Stimulated activated CD8-positive, alpha-beta memory T cell treated with anti-CD3 and anti-CD28 coated beads, Interleukin-15, amount 100 ng/mL, for 1 hour (primary cell): Measurements from ENCODE around the gene NT5DC2.

Experiments used
- DNase-seq: peaks from one replicate; pipeline ENCODE4 v3.0.0-alpha.2; 2020; ENCODE audit warnings: low read depth

The NT5DC2 gene

DNA sequence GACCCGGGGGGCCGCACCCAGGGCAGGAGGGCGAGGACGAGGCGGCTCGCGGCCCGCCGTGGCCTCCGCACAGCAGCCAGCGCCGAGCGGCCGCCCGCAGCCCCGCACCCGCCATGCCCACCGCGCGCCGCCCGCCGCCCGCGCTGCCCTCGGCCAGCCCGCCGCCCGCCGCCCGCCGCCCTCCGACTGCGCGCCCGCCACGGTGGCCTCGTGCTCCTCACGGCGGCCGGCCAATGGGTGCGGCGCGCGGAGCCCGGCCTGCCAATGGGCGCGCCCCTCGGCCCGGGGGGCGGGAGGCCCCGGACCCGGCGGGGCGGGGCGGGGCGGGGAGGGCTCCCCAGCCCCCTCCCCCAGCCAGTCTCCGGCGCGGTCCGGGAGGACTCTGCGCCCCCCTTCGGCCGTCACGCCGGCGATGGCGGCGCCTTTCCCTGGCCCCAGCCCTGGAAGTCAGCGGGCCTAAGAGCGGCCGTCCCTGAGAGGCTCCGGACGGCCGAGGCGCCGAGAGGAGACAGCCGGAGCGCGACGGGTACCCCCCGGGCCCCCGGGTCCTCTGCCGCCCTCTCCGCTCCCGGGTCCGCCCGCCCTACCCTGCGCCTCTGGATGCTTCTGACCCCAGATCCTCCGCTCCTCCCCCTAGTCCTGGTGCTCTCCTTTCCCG lies at the start of gene NT5DC2:
Gene NT5DC2, minus strand, starts transcription at position 235 of the 658 bp plus-strand sequence. Its CDS starts 120 bp downstream, at position 115.
- no peak for DNase-seq

DNA sequence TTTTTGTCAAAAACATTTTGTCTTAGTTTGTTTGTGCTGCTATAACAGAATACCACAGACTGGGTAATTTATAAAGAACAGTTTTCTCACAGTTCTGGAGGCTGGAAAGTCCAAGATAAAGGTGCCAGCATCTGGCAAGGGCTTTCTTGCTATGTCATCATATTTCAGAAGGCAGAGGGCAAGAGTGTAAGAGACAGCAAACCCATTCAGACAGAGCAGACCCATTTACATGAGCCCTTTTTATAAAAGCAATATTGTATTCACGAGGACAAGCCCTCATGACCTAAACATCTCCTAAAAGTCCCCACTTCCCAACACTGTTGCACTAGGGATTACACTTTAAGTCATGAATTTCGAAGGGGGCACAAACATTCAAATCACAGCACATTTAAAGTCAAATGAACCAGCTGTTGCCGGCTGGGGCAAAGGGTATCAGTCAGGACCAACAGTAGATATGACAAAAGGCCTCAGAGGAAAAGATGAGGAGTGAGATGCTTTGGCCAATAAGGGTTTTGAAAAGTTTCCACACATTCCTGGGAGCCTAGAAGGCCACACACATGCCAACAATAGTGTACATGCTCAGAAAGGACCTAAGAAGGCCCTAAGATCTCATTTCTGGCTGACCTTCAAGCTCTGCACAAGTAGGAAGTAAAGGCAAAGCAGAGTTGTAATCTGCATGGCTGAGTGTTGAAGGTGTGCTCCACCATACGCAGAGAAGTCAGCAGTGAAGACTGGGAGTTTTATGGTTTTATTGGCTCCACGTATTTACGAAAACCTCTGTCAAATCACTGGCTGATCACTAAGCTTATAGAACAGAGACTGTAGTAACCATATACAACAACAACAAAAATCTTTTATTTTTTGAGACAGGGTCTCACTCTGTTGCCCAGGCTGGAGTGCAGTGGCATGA lies 40.7 kb upstream of the NT5DC2 start:
- DNase-seq = no peak

DNA sequence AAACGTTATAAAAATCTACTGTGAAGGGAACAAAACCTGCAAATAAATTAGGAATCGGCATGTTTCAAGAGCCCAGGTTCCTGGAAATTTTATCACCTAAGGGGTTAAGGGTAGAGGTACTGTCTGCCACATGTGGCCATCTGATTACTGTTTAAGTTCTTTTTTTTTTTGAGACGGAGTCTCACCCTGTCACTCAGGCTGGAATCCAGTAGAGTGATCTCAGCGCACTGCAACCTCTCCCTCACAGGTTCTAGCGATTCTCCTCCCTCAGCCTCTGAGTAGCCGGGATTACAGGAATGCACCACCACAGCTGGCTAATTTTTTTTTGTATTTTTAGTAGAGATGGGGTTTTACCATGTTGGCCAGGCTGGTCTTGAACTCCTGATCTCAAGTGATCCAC lies 38.6 kb upstream of the NT5DC2 start:
- DNase-seq = no peak

- DNase-seq = no peak
These were observed 36.4 kb upstream of the NT5DC2 start for GRCh38 chr3:52570076-52570475.

DNA sequence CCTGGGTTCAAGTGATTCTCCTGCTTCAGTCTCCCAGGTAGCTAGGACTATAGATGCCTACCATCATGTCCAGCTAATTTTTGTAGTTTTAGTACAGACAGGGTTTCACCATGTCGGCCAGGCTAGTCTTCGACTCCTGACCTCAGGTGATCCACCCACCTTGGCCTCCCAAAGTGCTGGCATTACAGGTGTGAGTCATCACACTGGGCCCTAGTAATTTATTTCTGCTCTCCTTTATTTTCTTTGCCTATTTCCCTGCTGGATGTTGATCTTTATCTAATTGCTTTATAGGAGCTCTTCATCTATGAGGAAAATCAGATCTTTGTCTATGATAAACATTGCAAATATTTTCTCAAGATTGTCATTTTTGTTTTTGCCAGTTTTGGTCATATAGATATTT lies 34.4 kb upstream of the NT5DC2 start:
- DNase-seq = no peak

DNA sequence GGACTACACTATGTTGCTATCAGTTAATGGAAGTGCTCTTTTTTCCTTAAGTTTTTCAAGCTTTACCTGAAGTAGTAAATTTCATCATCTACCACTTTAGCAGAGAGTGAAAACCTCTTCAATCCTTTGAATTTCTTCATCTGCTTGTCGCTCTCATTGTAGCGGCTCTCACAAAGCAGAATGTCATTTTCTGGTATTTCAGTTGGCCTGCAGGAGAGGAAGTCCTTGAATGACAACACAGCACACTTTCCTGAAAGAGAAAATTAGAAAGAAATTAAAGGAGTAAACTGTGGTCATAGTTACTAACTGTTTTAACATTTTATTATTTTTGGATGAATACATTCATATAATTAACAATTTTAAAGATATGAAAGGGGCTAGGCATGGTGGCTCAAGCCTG lies 30.3 kb upstream of the NT5DC2 start:
- no peak for DNase-seq

DNA sequence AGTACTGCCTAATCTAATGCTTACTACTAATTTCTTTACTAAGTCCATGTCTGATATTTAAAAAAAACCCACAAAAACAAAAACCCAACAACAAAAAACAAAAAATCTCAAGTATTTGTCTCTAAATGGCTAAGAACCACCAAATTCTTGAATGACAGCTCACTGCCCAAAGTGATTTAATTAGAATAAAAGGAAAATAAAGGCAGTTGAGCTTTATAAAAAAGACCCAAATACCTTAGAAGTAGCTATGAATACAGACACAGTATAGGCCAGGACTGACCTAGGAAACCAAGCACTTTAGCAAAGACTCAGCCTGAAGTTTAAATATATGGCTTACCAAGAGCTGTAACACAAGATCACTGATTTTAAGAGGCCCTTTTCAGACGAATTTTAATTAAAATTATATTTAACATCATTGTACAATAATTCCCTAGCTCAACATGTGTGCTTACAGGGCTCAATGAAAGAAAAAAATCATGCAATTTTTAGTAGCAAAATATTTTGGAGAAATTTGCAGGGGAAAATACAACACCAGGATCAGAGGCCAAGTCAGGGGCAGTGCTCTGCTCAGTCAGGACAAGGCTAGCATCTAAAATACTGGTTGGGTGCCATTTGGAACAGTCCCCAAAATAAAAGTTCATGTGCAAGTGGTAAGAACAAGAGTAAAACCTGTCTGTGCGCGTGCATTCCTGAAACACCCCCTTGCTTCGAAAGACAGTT lies 27.5 kb upstream of the NT5DC2 start:
- DNase-seq = no peak

DNA sequence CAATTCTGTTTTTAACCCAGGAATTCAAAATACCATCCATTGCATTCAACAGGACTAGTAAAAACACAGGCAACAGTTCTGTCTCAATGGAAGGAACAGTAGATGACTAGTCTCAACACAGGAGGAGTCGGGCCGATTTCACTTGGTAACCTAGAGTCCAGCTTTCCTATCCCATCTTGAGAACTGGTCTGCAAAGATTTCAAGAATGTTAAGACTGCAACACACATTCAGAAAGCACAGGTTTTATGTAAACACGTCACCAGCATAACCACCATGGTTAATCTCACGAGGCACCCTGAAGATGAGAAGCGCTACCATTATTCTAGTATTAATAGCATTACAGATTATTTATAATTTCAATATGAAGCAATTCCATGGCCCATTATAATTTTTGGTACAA lies 24.8 kb upstream of the NT5DC2 start:
- no peak for DNase-seq

DNA sequence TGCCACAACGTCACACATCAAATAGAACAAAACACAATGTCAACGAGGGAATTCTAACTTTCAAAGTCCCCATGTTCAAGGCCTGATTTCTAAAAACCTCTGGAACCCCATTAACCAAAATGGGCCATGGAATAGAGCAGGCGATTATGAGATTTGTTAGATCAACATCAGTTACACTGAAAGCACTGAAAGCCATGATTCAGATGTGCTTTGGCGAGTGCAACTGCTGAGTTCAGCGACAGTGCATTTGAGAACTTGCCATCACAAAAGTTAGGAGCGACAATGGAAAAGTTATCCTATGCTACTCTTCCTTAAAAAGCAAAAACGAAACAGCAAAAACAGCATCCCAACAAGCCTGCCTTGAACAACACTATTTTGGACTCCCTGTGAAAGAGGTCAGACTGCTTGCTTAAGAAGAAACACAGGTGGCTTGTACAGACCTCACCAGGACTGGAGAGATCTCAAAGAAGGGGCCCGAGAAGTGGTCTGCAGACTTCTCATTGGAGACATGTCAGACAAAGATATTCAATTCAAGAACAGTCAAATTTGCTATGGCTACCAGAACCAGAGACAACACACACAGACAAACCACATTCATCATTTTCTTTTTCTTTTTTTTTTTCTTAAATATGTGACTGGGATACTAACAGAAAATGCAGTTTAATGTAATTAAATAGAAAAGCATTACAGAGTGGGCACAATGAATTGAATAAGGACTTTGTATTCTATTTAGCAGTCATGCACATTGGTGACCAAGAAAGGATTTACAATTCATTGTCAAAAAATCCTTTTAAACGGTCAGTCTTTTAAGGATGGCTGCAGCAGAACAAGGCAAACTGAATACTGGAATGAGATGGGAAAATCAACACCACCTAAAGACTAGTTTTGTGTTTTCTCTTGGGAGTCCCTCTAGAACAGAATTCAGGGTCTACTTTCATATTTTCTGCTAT lies 23.6 kb upstream of the NT5DC2 start:
- DNase-seq = no peak

GRCh38 chr3:52555056-52555455 lies 21.4 kb upstream of the NT5DC2 start:
- DNase-seq = no peak

GRCh38 chr3:52554026-52554755 lies 20.5 kb upstream of the NT5DC2 start:
- no peak for DNase-seq

GRCh38 chr3:52552089-52552488 lies 18.4 kb upstream of the NT5DC2 start:
- DNase-seq = no peak

DNA sequence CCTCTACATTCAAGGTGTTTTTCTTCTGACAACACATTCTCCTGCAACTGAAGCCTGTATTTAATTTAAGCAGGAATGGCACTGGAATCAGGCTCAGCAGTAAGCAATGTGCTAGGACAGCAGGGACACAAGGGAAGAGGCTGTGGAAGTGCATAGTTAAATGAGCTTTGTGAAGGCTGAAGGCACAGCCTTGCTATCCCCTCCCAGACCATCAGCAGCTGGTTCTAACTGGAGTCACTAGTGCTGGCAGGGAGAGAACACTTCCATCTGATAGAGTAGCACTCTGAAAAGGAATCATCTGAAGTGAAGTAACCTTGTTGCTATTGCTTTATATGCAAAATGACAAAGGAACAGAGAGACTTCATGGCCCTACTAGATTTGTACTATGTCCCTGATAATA lies 17.5 kb upstream of the NT5DC2 start:
- no peak for DNase-seq

- no peak for DNase-seq
These were observed 13.5 kb upstream of the NT5DC2 start for GRCh38 chr3:52547143-52547542.

- no peak for DNase-seq
These were observed 12.6 kb upstream of the NT5DC2 start for GRCh38 chr3:52546111-52546901.

- no peak for DNase-seq
These were observed 11.3 kb upstream of the NT5DC2 start for GRCh38 chr3:52544937-52545336.

DNA sequence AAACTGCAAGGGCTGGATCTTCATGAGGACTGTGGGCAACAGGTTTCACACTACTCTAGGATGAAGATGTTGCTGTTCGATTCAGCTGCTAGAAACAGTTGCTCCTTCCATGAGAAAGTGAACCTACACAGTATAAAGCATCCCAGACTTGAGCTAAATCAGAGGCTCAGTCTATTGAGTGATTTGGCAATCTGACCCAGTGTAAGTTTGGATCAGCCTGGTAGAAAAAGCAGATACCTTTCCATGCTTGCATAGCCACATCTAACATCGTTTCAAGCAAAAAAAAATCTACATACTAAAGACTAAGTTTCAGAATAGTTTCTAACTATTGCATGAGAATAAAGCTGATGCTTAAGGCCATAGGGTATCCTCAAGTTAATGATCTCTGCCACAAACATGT lies 7.4 kb upstream of the NT5DC2 start:
- DNase-seq = no peak

DNA sequence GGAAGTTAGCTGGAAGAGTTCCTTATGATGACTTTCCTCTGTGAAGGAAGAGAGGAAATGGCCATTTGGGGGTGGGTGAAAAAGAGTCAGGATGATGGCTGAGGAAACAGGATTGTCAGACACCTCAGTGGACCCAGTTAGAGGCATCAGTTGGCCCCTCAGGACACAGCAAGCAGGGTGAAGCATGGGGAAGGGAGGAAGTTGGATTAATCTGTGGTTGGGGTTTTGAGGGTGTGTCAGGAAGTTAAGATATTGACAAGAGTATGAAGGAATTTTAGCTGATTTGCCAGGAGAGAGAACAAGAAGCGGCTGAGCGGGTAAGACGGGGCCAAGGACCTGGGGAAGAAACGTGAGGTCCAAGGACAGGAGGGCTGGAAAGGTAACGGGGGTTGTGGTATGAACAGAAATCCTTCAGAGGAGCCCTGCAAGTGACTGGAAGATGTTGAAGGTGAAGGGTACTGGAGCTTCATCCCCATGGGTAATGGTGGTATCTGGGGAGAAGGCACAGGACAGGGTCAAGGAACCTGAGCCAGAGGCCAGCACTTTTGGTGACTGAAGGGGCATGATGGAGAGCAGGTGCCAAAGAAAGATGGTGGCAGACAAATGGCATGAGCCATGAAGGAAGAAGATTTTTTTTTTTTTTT lies 5.5 kb upstream of the NT5DC2 start:
- no peak for DNase-seq

DNA sequence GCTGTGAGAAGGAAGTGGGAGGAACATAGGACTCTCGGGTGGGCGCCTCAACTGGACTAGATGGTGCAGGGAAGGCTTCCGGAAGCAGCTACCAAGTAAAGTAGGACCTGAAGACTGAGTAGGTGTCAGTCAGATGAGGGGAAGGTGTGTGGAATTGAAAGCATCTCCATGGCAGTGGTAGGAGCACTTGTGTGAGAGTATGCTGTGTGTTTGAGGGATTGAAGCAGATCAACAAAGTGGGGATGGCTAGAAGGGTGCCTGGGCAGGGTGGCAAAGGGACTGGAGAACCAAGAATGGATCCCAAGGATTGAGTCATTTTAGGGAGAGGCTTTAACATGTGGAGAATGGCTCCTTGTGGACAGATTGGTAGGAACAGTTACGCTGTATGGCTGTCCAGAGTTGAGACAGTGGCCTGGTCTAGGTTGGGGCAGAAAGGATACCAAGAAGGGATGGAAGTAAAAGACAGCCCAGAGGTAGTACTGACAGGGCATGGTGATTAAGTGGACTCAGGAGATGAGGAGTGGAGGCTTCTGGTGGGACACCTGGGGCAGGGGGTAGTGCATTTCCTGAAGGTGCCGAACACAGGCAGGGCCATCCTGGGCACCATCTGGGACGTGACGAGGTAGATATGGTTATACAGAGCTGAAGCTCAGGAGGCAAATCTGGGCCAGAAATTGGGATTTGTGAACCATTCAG lies 4.2 kb upstream of the NT5DC2 start:
- no peak for DNase-seq
